Measurements from ENCODE around the gene ANKRD39. TPM values are rescaled to one million over a fixed set of nuclear protein-coding genes. Genes with fewer than 3 reads are reported as not detected.

The ANKRD39 gene
- total and polyA plus RNA-seq, 2 of the 8 experiments (the other 6 are each of a cell fraction or from before 2014, with no cell fraction given) = 18.5 to 21.3 TPM

DNA sequence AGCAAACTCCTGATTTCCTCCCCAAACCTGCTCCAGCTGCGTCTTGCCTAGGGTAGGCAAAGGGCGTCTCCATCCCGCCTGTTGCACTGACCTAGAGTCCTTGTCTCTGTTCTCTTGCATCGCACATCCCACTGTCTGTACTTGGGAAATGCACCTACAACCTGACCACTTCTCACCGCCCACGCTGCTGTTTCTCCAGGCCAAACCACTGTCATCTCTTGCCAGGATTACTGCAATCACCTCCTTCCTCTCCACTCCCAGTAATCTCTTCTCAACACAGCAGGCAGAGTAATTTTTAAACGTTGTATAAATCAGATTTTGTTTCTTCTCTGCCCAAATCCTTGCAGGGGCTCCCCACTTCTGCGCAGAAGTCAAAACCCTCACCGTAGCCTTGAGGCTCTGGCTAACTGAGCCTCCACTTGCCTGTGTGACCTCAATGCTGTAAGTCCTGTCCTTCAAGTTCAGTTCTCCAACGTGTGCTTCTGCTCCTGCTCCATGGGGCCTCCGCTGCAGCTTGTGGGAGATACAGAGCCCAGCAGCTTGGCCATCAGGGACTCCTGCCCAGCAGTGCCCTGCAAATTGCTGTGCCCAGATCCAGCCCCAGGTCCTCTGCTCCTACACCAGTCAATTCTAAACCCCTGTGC is 39.8 kb upstream of the ANKRD39 start:
- Histone ChIP-seq H3K27ac (ENCODE audit: low read depth, low read length) (no peak overlapping the region), H3K4me1 (replicated peaks in 1 of 4; ENCODE audit: control insufficient read depth in 3 of 4, insufficient read depth in 4 of 4, low read length in 3 of 4) (peaks cover 0 to 13% (median 6%) of the 10 kb centered on the region in 4 experiments; a peak in 3 of 7 replicates), H3K14ac (ENCODE audit: insufficient read length) (no peak overlapping the region), H2BK20ac (ENCODE audit: low read length) (0 out of 2 replicates have a peak overlapping the region, but pooled peaks have one; percentile 77), H3K27me3 (replicated peaks in 1 of 4; ENCODE audit: control insufficient read depth in 3 of 4, extremely low read depth in 1 of 4, insufficient read depth in 3 of 4, low read length in 3 of 4) (no peaks in the 10 kb centered on the region; a peak in 1 of 7 replicates), H2BK120ac (replicated peaks; ENCODE audit: low read depth, low read length) (no peak overlapping the region), H2BK12ac (ENCODE audit: low read depth, low read length) (no peak overlapping the region), H4K8ac (ENCODE audit: extremely low read depth, insufficient read depth, low read length) (no peak overlapping the region), H3K4me3 (ENCODE audit: extremely low read depth in 1 of 4, insufficient read depth in 2 of 4, low read depth in 3 of 4, low read length in 4 of 4) (no peak overlapping the region), H3K36me3 (ENCODE audit: control insufficient read depth in 2 of 4, insufficient read depth in 4 of 4, low read length in 3 of 4) (no peaks in the 10 kb centered on the region), H3K23ac (ENCODE audit: insufficient read length) (no peak overlapping the region), H4K5ac (ENCODE audit: insufficient read length, low read depth, low read length) (no peak overlapping the region), H3K9me3 (ENCODE audit: insufficient read depth in 2 of 2, low read depth in 1 of 2, low read length in 1 of 2) (no peaks in the 10 kb centered on the region), H3K23me2 (ENCODE audit: low read depth, low read length) (peaks cover 4% of the 10 kb centered on the region; the same call in 1 of the 2 replicates), H4K20me1 (replicated peaks in 1 of 2; ENCODE audit: control insufficient read depth in 1 of 2, insufficient read depth in 2 of 2, low read length in 2 of 2) (no peaks in the 10 kb centered on the region), H3K56ac (replicated peaks; ENCODE audit: insufficient read length, low read depth, low read length) (no peak overlapping the region), H2AK5ac (ENCODE audit: low read depth, low read length) (no peak overlapping the region), H3K9ac (replicated peaks in 1 of 4; ENCODE audit: extremely low read depth in 1 of 4, low read depth in 3 of 4, low read length in 3 of 4) (no peak overlapping the region), H3K79me2 (ENCODE audit: control insufficient read depth in 1 of 2, insufficient read depth in 2 of 2, low read length in 2 of 2) (no peaks in the 10 kb centered on the region), H4K91ac (replicated peaks; ENCODE audit: insufficient read length, low read length) (no peak overlapping the region), H2BK15ac (ENCODE audit: low read length) (no peak overlapping the region), H2AFZ (ENCODE audit: low read length) (no peak overlapping the region), H3K4me2 (ENCODE audit: insufficient read depth in 1 of 2, low read depth in 2 of 2, low read length in 2 of 2) (no peak overlapping the region), H3K4ac (replicated peaks; ENCODE audit: insufficient read length, low read depth, low read length) (no peak overlapping the region), H2BK5ac (ENCODE audit: low read depth, low read length) (no peak overlapping the region), H3K79me1 (ENCODE audit: low read depth, low read length) (no peaks in the 10 kb centered on the region), H3K18ac (ENCODE audit: extremely low read depth, low read length) (0 out of 2 replicates have a peak overlapping the region, but pooled peaks have one; percentile 24)
- POLR2A ChIA-PET (ENCODE audit: partially characterized antibody) = no interaction called here
- CTCF ChIA-PET (ENCODE audit: partially characterized antibody) = interaction anchor here (2.1 kb wide), 1 partner anchor 21 kb away, joined by 11 read pairs; no protein-coding TSS in a partner anchor
- WGBS, 2 experiments (ENCODE audit: extremely low coverage in 1 of 2, insufficient coverage in 1 of 2, insufficient read length in 1 of 2, insufficient replicate concordance in 2 of 2, low coverage in 1 of 2, low lambda C conversion rate in 2 of 2, missing lambda C conversion rate in 1 of 2) = 88% methylated on average over 11 of the region's 11 CpGs; no CpG with 5 or more reads in 1 of the 2 experiments
- no peak for FAIRE-seq
- no peak for DNase-seq (ENCODE audit: low read depth in 1 of 2, low spot score in 2 of 2)
- TF ChIP-seq GABPA (IDR thresholded peaks at IDR 0.05; ENCODE audit: borderline replicate concordance, insufficient read depth, low read length) (no peak), CTBP2 (IDR thresholded peaks at IDR 0.05; ENCODE audit: borderline replicate concordance, insufficient read depth, insufficient read length, low read length) (no peak), SIN3A (conservative IDR thresholded peaks at IDR 0.05 in 1 of 2, IDR thresholded peaks at IDR 0.05 in 1 of 2; ENCODE audit: low read depth in 1 of 2, low read length in 2 of 2) (no peak), MAFK (IDR thresholded peaks at IDR 0.05; ENCODE audit: low read depth, low read length) (no peak)

Data from H1 (cell line).